HFFc6 (cell line): Measurements from ENCODE around the gene P2RY2. TPM values are rescaled to one million over a fixed set of nuclear protein-coding genes. Genes with fewer than 3 reads are reported as not detected.

Source experiments
- DNase-seq: peaks from one replicate; pipeline ENCODE4 v3.0.0-alpha.2; 2018
- H3K27ac Mint-ChIP-seq: 2 replicates; pipeline ENCODE4 v1.8.0; 2020; ENCODE audit warnings: mild to moderate bottlenecking, mixed read lengths
- H3K27me3 Mint-ChIP-seq: 2 replicates; pipeline ENCODE4 v1.8.0; 2021; ENCODE audit warnings: mild to moderate bottlenecking, moderate library complexity, mixed read lengths; ENCODE audit not compliant: insufficient read depth
- H3K36me3 Mint-ChIP-seq: 2 replicates; pipeline ENCODE4 v1.8.0; 2021; ENCODE audit warnings: low read depth, mixed read lengths
- H3K4me1 Mint-ChIP-seq: 2 replicates; pipeline ENCODE4 v1.8.0; 2020; ENCODE audit warnings: low read depth, mixed read lengths
- H3K4me3 Mint-ChIP-seq: 2 replicates; pipeline ENCODE4 v1.8.0; 2020; ENCODE audit warnings: mild to moderate bottlenecking, moderate library complexity, mixed read lengths
- H3K9me3 Mint-ChIP-seq: 2 replicates; pipeline ENCODE4 v1.8.0; 2020; ENCODE audit warnings: mild to moderate bottlenecking, mixed read lengths
- CTCF ChIP-seq: fragments of 200-600 bp; sonication (generic); IDR thresholded peaks from 2 replicates; pipeline ENCODE4 v1.5.0; 2021; ENCODE audit warnings: antibody characterized with exemption, mild to moderate bottlenecking
- total RNA-seq, 6 experiments: library from RNA; stranded (reverse); fragmentation: NEBNext Ultra II Directional; extraction: Animal tissue kit (Norgen Biotek cat#: 25700); gene quantifications; 2 replicates in 1 of 6; 3 replicates in 5 of 6; pipeline ENCODE4 v1.2.3, GENCODE V29; 2021

Gene P2RY2
- total RNA-seq, 6 experiments from 2014 or later: 0.08 to 0.20 (median 0.16) TPM; not detected in 1

GRCh38 chr11:73189315-73189714 is 28.8 kb upstream of the P2RY2 start:
- peaks cover 39% of the 10 kb centered on the region for H3K4me1 Mint-ChIP-seq
- no peak for DNase-seq
- TF ChIP-seq CTCF: no peak
- H3K9me3 Mint-ChIP-seq: no peaks in the 10 kb centered on the region
- H3K27ac Mint-ChIP-seq: no peak overlapping the region
- H3K4me3 Mint-ChIP-seq: no peak overlapping the region
- no peaks in the 10 kb centered on the region for H3K36me3 Mint-ChIP-seq
- no peaks in the 10 kb centered on the region; the same call in 1 of the 2 replicates for H3K27me3 Mint-ChIP-seq

- Mint-ChIP-seq H3K36me3 (no peaks in the 10 kb centered on the region), H3K4me1 (peaks cover 39% of the 10 kb centered on the region), H3K27me3 (no peaks in the 10 kb centered on the region; the same call in 1 of the 2 replicates), H3K9me3 (no peaks in the 10 kb centered on the region), H3K27ac (no peak overlapping the region), H3K4me3 (no peak overlapping the region)
- no peak for TF ChIP-seq CTCF
- DNase-seq: no peak
Observed at GRCh38 chr11:73189723-73190556, 28.1 kb upstream of the P2RY2 start.

GRCh38 chr11:73190557-73190885 is 27.6 kb upstream of the P2RY2 start:
- DNase-seq: no peak
- no peak for TF ChIP-seq CTCF
- H3K27ac Mint-ChIP-seq: no peak overlapping the region
- no peaks in the 10 kb centered on the region for H3K9me3 Mint-ChIP-seq
- no peaks in the 10 kb centered on the region; the same call in 1 of the 2 replicates for H3K27me3 Mint-ChIP-seq
- no peaks in the 10 kb centered on the region for H3K36me3 Mint-ChIP-seq
- peaks cover 39% of the 10 kb centered on the region for H3K4me1 Mint-ChIP-seq
- no peak overlapping the region for H3K4me3 Mint-ChIP-seq

- Mint-ChIP-seq H3K4me1 (peaks cover 39% of the 10 kb centered on the region), H3K9me3 (no peaks in the 10 kb centered on the region), H3K4me3 (no peak overlapping the region), H3K27ac (no peak overlapping the region), H3K27me3 (no peaks in the 10 kb centered on the region; the same call in 1 of the 2 replicates), H3K36me3 (no peaks in the 10 kb centered on the region)
- no peak for TF ChIP-seq CTCF
- DNase-seq: no peak
Observed at GRCh38 chr11:73191151-73191550, 26.9 kb upstream of the P2RY2 start.

- no peaks in the 10 kb centered on the region for H3K36me3 Mint-ChIP-seq
- DNase-seq: no peak
- TF ChIP-seq CTCF: no peak
- no peaks in the 10 kb centered on the region; the same call in 1 of the 2 replicates for H3K27me3 Mint-ChIP-seq
- H3K27ac Mint-ChIP-seq: no peak overlapping the region
- no peaks in the 10 kb centered on the region for H3K9me3 Mint-ChIP-seq
- H3K4me1 Mint-ChIP-seq: peaks cover 29% of the 10 kb centered on the region
- H3K4me3 Mint-ChIP-seq: no peak overlapping the region
Observed at GRCh38 chr11:73192272-73192671, 25.8 kb upstream of the P2RY2 start.
